Measurements from ENCODE around the gene STK33. TPM values are rescaled to one million over a fixed set of nuclear protein-coding genes. Genes with fewer than 3 reads are reported as not detected.

The STK33 gene
- polyA plus RNA-seq, 4 donors, result 15.9 to 30.6 (median 28.3) TPM

GRCh38 chr11:8360086-8360828 lies 233.8 kb downstream of the STK33 start:
- DNase-seq (ENCODE audit: low read depth in 4 of 4, low spot score in 3 of 4), result no peak

GRCh38 chr11:8359521-8359920 lies 234.5 kb downstream of the STK33 start:
- DNase-seq (ENCODE audit: low read depth in 4 of 4, low spot score in 3 of 4), result no peak

GRCh38 chr11:8357891-8358566 lies 236.0 kb downstream of the STK33 start:
- no peak for DNase-seq (ENCODE audit: low read depth in 4 of 4, low spot score in 3 of 4)

- no peak for DNase-seq (ENCODE audit: low read depth in 4 of 4, low spot score in 3 of 4)
Observed at GRCh38 chr11:8357505-8357888, 236.5 kb downstream of the STK33 start.

GRCh38 chr11:8356721-8357504 lies 237.1 kb downstream of the STK33 start:
- peak; percentile 43 to 74 (median 55) for DNase-seq (ENCODE audit: low read depth in 4 of 4, low spot score in 3 of 4)

GRCh38 chr11:8356216-8356615 lies 237.8 kb downstream of the STK33 start:
- DNase-seq (ENCODE audit: low read depth in 4 of 4, low spot score in 3 of 4), result no peak

- no peak for DNase-seq (ENCODE audit: low read depth in 4 of 4, low spot score in 3 of 4)
Observed at GRCh38 chr11:8355416-8355742, 238.6 kb downstream of the STK33 start.

GRCh38 chr11:8354622-8355415 lies 239.2 kb downstream of the STK33 start:
- peak in 3 of 4 donors; percentile 46 to 58 (median 58) for DNase-seq (ENCODE audit: low read depth in 4 of 4, low spot score in 3 of 4)

- DNase-seq (ENCODE audit: low read depth in 4 of 4, low spot score in 3 of 4), result no peak
Observed at GRCh38 chr11:8352876-8353505, 241.0 kb downstream of the STK33 start.

- no peak for DNase-seq (ENCODE audit: low read depth in 4 of 4, low spot score in 3 of 4)
Observed at GRCh38 chr11:8352103-8352875, 241.7 kb downstream of the STK33 start.

GRCh38 chr11:8351223-8351622 lies 242.8 kb downstream of the STK33 start:
- DNase-seq (ENCODE audit: low read depth in 4 of 4, low spot score in 3 of 4), result no peak

- no peak for DNase-seq (ENCODE audit: low read depth in 4 of 4, low spot score in 3 of 4)
Observed at GRCh38 chr11:8347978-8348377, 246.1 kb downstream of the STK33 start.

- DNase-seq (ENCODE audit: low read depth in 4 of 4, low spot score in 3 of 4), result no peak
Observed at GRCh38 chr11:8346157-8346755, 247.8 kb downstream of the STK33 start.

- DNase-seq (ENCODE audit: low read depth in 4 of 4, low spot score in 3 of 4), result no peak
Observed at GRCh38 chr11:8345179-8345578, 248.8 kb downstream of the STK33 start.

GRCh38 chr11:8344346-8344745 lies 249.7 kb downstream of the STK33 start:
- no peak for DNase-seq (ENCODE audit: low read depth in 4 of 4, low spot score in 3 of 4)

- no peak for DNase-seq (ENCODE audit: low read depth in 4 of 4, low spot score in 3 of 4)
Observed at GRCh38 chr11:8342821-8343681, 251.0 kb downstream of the STK33 start.

GRCh38 chr11:8341996-8342395 lies 252.0 kb downstream of the STK33 start:
- DNase-seq (ENCODE audit: low read depth in 4 of 4, low spot score in 3 of 4), result no peak
